NCI-H524 treated with DMSO at 0.1 percent for 48 hours (cell line): ENCODE measurements around the gene KCNAB1.

ENCODE experiments used
- DNase-seq: peaks from one replicate; lab custom pipeline; 2025; lab: John Stamatoyannopoulos, UW

KCNAB1 gene

DNA sequence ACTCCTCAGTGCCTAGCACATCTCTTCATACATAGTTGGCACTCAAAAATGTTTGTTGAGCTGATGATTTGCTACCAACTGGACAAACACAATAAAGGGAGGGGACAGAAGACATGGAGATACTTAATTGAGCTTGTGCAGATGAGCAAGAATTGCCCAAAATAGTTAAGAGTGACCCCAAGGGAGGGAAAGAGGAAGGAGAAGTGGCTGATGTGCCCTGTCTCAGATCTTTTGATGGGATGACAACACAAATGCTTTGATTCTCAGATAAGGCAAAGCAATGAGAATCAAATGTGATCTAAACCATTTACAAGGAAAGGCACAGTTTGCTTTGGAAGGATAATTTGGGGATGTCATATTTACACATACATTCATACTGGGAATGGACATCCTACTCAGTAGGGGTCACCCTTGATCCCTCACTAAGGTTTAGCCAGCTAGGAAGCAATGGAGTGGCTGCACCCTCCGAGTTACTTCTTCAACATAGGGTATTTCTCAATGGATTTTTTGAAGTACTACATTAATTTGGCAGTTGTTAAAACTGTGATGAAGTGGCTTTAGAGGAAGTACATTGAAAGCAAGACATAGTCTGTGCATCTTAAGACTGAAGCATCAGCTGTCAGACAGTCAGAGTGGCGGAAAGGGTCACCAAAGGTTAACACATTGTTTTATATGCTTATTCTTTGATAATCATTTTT is 456.4 kb downstream of the KCNAB1 start:
- DNase-seq = no peak

- no peak for DNase-seq
Measured at GRCh38 chr3:156577736-156578135, 457.4 kb downstream of the KCNAB1 start.

GRCh38 chr3:156579427-156579851 is 459.1 kb downstream of the KCNAB1 start:
- no peak for DNase-seq

DNA sequence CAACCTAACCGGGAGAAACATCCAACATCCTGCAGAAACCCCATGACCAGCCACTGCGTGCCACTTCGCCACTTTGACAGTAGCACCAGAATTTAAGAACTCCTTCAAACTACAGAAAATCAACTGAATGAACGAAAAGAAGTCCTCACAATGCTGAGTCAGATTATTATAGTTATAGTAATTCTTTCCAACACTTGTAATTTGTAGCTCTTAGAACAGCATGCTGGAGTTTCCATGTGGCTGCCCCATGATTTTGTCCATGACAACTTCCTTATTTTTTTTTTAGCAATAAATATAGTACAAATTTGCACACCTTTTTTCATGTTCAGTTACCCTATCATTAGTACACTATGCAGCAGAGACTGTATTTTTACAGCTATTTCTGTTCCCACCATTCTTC is 460.7 kb downstream of the KCNAB1 start:
- DNase-seq = no peak

- no peak for DNase-seq
Measured at GRCh38 chr3:156581954-156582353, 461.6 kb downstream of the KCNAB1 start.

DNA sequence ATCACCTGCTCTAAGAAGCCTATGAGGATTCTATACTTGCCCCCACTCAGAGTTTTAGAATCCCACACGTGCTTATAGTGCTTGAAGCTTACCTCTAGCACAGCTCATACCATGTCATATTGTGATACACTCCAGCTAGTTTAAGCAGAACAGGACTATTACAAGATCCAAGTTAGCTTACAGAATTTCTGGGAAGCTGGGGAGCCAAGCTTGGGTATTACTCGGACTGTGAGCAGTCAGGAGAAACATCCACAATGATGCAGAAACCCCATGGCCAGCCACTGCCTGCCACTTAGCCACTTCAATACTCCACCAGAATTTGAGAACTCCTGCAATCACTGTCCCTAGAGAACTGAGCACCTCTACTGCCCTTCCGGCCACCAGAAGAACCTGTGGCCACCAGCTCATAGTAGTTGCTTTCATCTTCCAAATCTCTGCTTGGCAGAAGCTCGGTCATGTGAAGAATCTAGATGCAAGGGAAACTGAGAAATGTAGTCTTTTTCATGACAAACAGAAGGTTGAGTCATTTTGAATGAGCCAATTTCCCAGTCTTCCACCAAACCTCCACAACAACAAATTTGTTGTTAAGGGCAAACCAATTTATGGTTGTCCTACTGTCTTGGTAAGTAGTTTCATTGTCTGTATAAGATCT is 462.3 kb downstream of the KCNAB1 start:
- no peak for DNase-seq

- DNase-seq = no peak
Measured at GRCh38 chr3:156583469-156583868, 463.1 kb downstream of the KCNAB1 start.

- DNase-seq = no peak
Measured at GRCh38 chr3:156586905-156587759, 466.8 kb downstream of the KCNAB1 start.

DNA sequence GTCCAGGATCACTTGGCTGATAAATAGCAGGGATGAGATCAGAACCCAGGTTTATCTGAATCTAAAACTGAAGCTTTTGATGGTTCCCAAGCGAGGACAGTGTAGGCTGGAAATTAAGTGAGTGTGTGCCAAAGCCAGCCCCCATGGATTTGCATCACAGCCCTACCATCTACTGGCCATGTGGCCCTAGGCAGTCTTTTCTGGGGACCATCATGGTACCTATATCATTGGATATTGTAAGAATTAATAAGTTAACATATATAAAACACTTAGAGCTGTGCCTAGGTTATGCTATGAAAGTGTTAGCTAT is 467.3 kb downstream of the KCNAB1 start:
- no peak for DNase-seq
